ENCODE results near the gene TMEM131L. TPM values are rescaled to one million over a fixed set of nuclear protein-coding genes. Genes with fewer than 3 reads are reported as not detected.

The TMEM131L gene
- total RNA-seq, 1 donor from 2014 or later, result 11.7 TPM

GRCh38 chr4:153476829-153477574 lies 10.8 kb downstream of the TMEM131L start:
- no peak for DNase-seq (ENCODE audit: low read depth in 2 of 2)

GRCh38 chr4:153479101-153479500 lies 12.9 kb downstream of the TMEM131L start:
- DNase-seq (ENCODE audit: low read depth in 2 of 2), result no peak

- DNase-seq (ENCODE audit: low read depth in 2 of 2), result no peak
Observed at GRCh38 chr4:153480704-153481103, 14.5 kb downstream of the TMEM131L start.

GRCh38 chr4:153481478-153481877 lies 15.3 kb downstream of the TMEM131L start:
- DNase-seq (ENCODE audit: low read depth in 2 of 2), result no peak

- DNase-seq (ENCODE audit: low read depth in 2 of 2), result peak; percentile 71 to 78
Observed at GRCh38 chr4:153483432-153484418, 17.6 kb downstream of the TMEM131L start.

GRCh38 chr4:153485359-153485758 lies 19.2 kb downstream of the TMEM131L start:
- no peak for DNase-seq (ENCODE audit: low read depth in 2 of 2)

- DNase-seq (ENCODE audit: low read depth in 2 of 2), result no peak
Observed at GRCh38 chr4:153485860-153486259, 19.7 kb downstream of the TMEM131L start.

GRCh38 chr4:153486281-153487151 lies 20.4 kb downstream of the TMEM131L start:
- peak; percentile 42 to 89 for DNase-seq (ENCODE audit: low read depth in 2 of 2)

GRCh38 chr4:153488006-153488891 lies 22.1 kb downstream of the TMEM131L start:
- peak; percentile 66 to 87 for DNase-seq (ENCODE audit: low read depth in 2 of 2)

GRCh38 chr4:153489856-153490558 lies 23.8 kb downstream of the TMEM131L start:
- peak; percentile 83 to 92 for DNase-seq (ENCODE audit: low read depth in 2 of 2)

- no peak for DNase-seq (ENCODE audit: low read depth in 2 of 2)
Observed at GRCh38 chr4:153490985-153491483, 24.9 kb downstream of the TMEM131L start.

GRCh38 chr4:153494562-153494961 lies 28.4 kb downstream of the TMEM131L start:
- DNase-seq (ENCODE audit: low read depth in 2 of 2), result peak in 1 of 2 donors; percentile 42

- no peak for DNase-seq (ENCODE audit: low read depth in 2 of 2)
Observed at GRCh38 chr4:153495480-153496193, 29.5 kb downstream of the TMEM131L start.

GRCh38 chr4:153497091-153497531 lies 31.0 kb downstream of the TMEM131L start:
- peak; percentile 59 to 61 for DNase-seq (ENCODE audit: low read depth in 2 of 2)

GRCh38 chr4:153497988-153498967 lies 32.1 kb downstream of the TMEM131L start:
- DNase-seq (ENCODE audit: low read depth in 2 of 2), result no peak

- DNase-seq (ENCODE audit: low read depth in 2 of 2), result no peak
Observed at GRCh38 chr4:153499005-153499404, 32.8 kb downstream of the TMEM131L start.

- no peak for DNase-seq (ENCODE audit: low read depth in 2 of 2)
Observed at GRCh38 chr4:153501578-153501977, 35.4 kb downstream of the TMEM131L start.

Data from lung microvascular endothelial cell (primary cell).